Activated T-helper 2 cell treated with anti-CD3 and anti-CD28 coated beads, Interferon-gamma antibody, Interleukin-2, Interleukin-4, amounts not matched to agents 10 μg/mL and 5 μg/mL and 100 μg/mL, durations not matched to agents 14 hours and 24 hours and 36 hours (primary cell): ENCODE results near the gene WSB1. TPM values are rescaled to one million over a fixed set of nuclear protein-coding genes. Genes with fewer than 3 reads are reported as not detected.
"Not testable (repeated sequence)": the region's sequence is repeated elsewhere in the genome, so short reads cannot be mapped to it uniquely, and the experiment has no call there.

Experiments
- DNase-seq: peaks from one replicate; pipeline ENCODE4 v3.0.0; 2021; ENCODE audit warnings: low spot score
- H3K27ac Mint-ChIP-seq: one replicate; pipeline ENCODE4 v1.8.0; 2021; ENCODE audit warnings: mixed read lengths
- H3K27me3 Mint-ChIP-seq: one replicate; pipeline ENCODE4 v1.8.0; 2021; ENCODE audit warnings: low read depth, mixed read lengths
- H3K36me3 Mint-ChIP-seq: one replicate; pipeline ENCODE4 v1.8.0; 2021; ENCODE audit warnings: low read depth, mixed read lengths
- H3K4me1 Mint-ChIP-seq: one replicate; pipeline ENCODE4 v1.8.0; 2021; ENCODE audit warnings: low read depth, mixed read lengths
- H3K4me3 Mint-ChIP-seq: one replicate; pipeline ENCODE4 v1.8.0; 2021; ENCODE audit warnings: low read depth, mild to moderate bottlenecking, moderate library complexity, mixed read lengths
- H3K9me3 Mint-ChIP-seq: one replicate; pipeline ENCODE4 v1.8.0; 2021; ENCODE audit warnings: mixed read lengths
- intact Hi-C: fragments of 100-400 bp; cut with micrococcal nuclease; formaldehyde crosslinking; loops from one replicate; pipeline ENCODE4 v1.15.1; 2023
- total RNA-seq: library from RNA; stranded (reverse); gene quantifications from 2 replicates; pipeline ENCODE4 v1.2.3, GENCODE V29; 2022

WSB1 gene, protein sequence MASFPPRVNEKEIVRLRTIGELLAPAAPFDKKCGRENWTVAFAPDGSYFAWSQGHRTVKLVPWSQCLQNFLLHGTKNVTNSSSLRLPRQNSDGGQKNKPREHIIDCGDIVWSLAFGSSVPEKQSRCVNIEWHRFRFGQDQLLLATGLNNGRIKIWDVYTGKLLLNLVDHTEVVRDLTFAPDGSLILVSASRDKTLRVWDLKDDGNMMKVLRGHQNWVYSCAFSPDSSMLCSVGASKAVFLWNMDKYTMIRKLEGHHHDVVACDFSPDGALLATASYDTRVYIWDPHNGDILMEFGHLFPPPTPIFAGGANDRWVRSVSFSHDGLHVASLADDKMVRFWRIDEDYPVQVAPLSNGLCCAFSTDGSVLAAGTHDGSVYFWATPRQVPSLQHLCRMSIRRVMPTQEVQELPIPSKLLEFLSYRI
- total RNA-seq, result 165 and 170 TPM in 2 replicates

- intact Hi-C loops, result loop anchor here (1.0 to 5.0 kb wide), 2 partner anchors 178 to 250 kb away; no protein-coding TSS in a partner anchor
- H3K27me3 Mint-ChIP-seq, result no peaks in the 10 kb centered on the region
- peaks cover 29% of the 10 kb centered on the region for H3K4me1 Mint-ChIP-seq
- H3K9me3 Mint-ChIP-seq, result no peaks in the 10 kb centered on the region
- peak; percentile 89 for DNase-seq
- peak within 1 kb of the TSS; percentile 97 for H3K4me3 Mint-ChIP-seq
- peaks cover 28% of the 10 kb centered on the region for H3K36me3 Mint-ChIP-seq
- peak within 1 kb of the TSS; percentile 99 for H3K27ac Mint-ChIP-seq
Measured at GRCh38 chr17:27293898-27294688, at the start of gene WSB1. WSB1 (plus strand) TSS chr17:27294114; CDS start chr17:27294396, 282 bp downstream.

- no peak overlapping the region for H3K27ac Mint-ChIP-seq
- H3K36me3 Mint-ChIP-seq, result no peaks in the 10 kb centered on the region
- intact Hi-C loops, result no loop called here
- no peaks in the 10 kb centered on the region for H3K9me3 Mint-ChIP-seq
- DNase-seq, result no peak
- peaks cover 21% of the 10 kb centered on the region for H3K4me1 Mint-ChIP-seq
- peaks cover 20% of the 10 kb centered on the region for H3K27me3 Mint-ChIP-seq
- no peak overlapping the region for H3K4me3 Mint-ChIP-seq
Measured at GRCh38 chr17:27244491-27245223, 49.3 kb upstream of the WSB1 start.

GRCh38 chr17:27245230-27245696 lies 48.7 kb upstream of the WSB1 start:
- Mint-ChIP-seq H3K36me3 (no peaks in the 10 kb centered on the region), H3K4me3 (no peak overlapping the region), H3K27ac (no peak overlapping the region), H3K4me1 (peaks cover 16% of the 10 kb centered on the region), H3K9me3 (no peaks in the 10 kb centered on the region), H3K27me3 (peaks cover 22% of the 10 kb centered on the region)
- intact Hi-C loops, result no loop called here
- no peak for DNase-seq

DNA sequence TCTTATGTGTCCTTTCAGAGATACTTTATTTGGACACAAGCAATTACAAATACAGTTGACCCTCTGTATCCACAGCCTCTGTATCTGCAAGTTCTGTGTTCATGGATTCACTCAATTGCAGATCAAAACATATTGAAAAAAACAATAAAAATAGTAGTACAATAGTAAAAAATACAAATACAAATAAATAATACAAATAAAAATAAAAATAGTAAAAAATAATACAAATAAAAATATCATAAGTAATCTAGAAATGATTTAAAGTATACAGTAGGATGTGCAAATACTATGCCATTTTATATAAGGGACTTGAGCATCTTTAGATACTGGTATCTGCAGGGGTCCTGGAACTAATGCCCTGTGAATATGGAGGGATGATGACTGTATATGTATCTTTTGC lies 47.4 kb upstream of the WSB1 start:
- no peak for DNase-seq
- intact Hi-C loops, result no loop called here
- Mint-ChIP-seq H3K9me3 (no peaks in the 10 kb centered on the region), H3K27me3 (peaks cover 31% of the 10 kb centered on the region), H3K27ac (no peak overlapping the region), H3K4me3 (no peak overlapping the region), H3K36me3 (no peaks in the 10 kb centered on the region), H3K4me1 (peaks cover 7% of the 10 kb centered on the region)

- peaks cover 39% of the 10 kb centered on the region for H3K27me3 Mint-ChIP-seq
- H3K4me3 Mint-ChIP-seq, result no peak overlapping the region
- peaks cover 4% of the 10 kb centered on the region for H3K4me1 Mint-ChIP-seq
- no peak for DNase-seq
- no peaks in the 10 kb centered on the region for H3K36me3 Mint-ChIP-seq
- H3K27ac Mint-ChIP-seq, result no peak overlapping the region
- intact Hi-C loops, result no loop called here
- no peaks in the 10 kb centered on the region for H3K9me3 Mint-ChIP-seq
Measured at GRCh38 chr17:27247071-27247957, 46.6 kb upstream of the WSB1 start.

GRCh38 chr17:27247958-27248342 lies 46.0 kb upstream of the WSB1 start:
- no peak overlapping the region for H3K4me3 Mint-ChIP-seq
- DNase-seq, result no peak
- H3K27me3 Mint-ChIP-seq, result peaks cover 38% of the 10 kb centered on the region
- intact Hi-C loops, result no loop called here
- no peaks in the 10 kb centered on the region for H3K36me3 Mint-ChIP-seq
- H3K9me3 Mint-ChIP-seq, result no peaks in the 10 kb centered on the region
- no peak overlapping the region for H3K27ac Mint-ChIP-seq
- H3K4me1 Mint-ChIP-seq, result peaks cover 4% of the 10 kb centered on the region

DNA sequence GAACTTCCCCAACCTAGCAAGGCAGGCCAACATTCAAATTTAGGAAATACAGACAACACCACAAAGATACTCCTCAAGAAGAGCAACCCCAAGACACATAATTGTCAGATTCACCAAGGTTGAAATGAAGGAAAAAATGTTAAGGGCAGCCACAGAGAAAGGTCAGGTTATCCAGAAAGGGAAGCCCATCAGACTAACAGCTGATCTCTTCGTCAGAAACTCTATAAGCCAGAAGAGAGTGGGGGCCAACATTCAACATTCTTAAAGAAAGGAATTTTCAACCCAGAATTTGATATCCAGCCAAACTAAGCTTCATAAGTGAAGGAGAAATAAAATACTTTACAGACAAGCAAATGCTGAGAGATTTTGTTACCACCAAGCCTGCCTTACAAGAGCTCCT lies 43.1 kb upstream of the WSB1 start:
- DNase-seq, H3K4me3 Mint-ChIP-seq, H3K27ac Mint-ChIP-seq, H3K4me1 Mint-ChIP-seq, H3K9me3 Mint-ChIP-seq, intact Hi-C loops, H3K36me3 Mint-ChIP-seq: not testable (repeated sequence)
- H3K27me3 Mint-ChIP-seq, result peaks cover 29% of the 10 kb centered on the region

- DNase-seq, H3K4me3 Mint-ChIP-seq, intact Hi-C loops, H3K27ac Mint-ChIP-seq, H3K36me3 Mint-ChIP-seq, H3K4me1 Mint-ChIP-seq, H3K9me3 Mint-ChIP-seq: not testable (repeated sequence)
- peaks cover 24% of the 10 kb centered on the region for H3K27me3 Mint-ChIP-seq
Measured at GRCh38 chr17:27254802-27255201, 39.1 kb upstream of the WSB1 start.

GRCh38 chr17:27256225-27257030 lies 37.5 kb upstream of the WSB1 start:
- H3K4me1 Mint-ChIP-seq, result no peaks in the 10 kb centered on the region
- H3K27me3 Mint-ChIP-seq, result peaks cover 15% of the 10 kb centered on the region
- H3K9me3 Mint-ChIP-seq, result no peaks in the 10 kb centered on the region
- H3K36me3 Mint-ChIP-seq, result no peaks in the 10 kb centered on the region
- no peak overlapping the region for H3K4me3 Mint-ChIP-seq
- intact Hi-C loops, result no loop called here
- no peak for DNase-seq
- no peak overlapping the region for H3K27ac Mint-ChIP-seq

- Mint-ChIP-seq H3K27ac (no peak overlapping the region), H3K36me3 (no peaks in the 10 kb centered on the region), H3K9me3 (no peaks in the 10 kb centered on the region), H3K27me3 (peaks cover 14% of the 10 kb centered on the region), H3K4me1 (no peaks in the 10 kb centered on the region), H3K4me3 (no peak overlapping the region)
- DNase-seq, result no peak
- intact Hi-C loops, result no loop called here
Measured at GRCh38 chr17:27257031-27257357, 36.9 kb upstream of the WSB1 start.

DNA sequence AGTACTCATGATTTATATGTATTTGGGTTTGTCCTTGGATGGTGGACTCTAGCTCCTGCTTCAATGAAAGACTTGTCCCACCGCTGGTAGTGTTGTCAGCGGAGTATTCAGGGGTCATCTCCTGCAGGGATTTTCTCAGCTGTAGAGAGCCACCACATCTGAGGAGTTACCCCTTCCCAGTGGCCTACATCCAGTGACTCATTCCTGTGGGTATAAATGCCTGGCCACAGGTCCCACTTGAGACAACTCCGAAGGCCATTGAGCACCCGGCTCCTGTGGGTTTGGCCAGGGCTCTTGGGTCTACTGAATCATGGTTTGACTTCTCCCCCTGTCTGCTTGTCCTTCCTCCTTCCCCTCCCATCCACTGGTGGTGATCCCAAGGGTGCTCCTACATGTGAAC lies 34.6 kb upstream of the WSB1 start:
- intact Hi-C loops, result no loop called here
- Mint-ChIP-seq H3K27ac (no peak overlapping the region), H3K4me1 (no peaks in the 10 kb centered on the region), H3K4me3 (no peak overlapping the region), H3K27me3 (peaks cover 6% of the 10 kb centered on the region), H3K9me3 (no peaks in the 10 kb centered on the region), H3K36me3 (no peaks in the 10 kb centered on the region)
- DNase-seq, result no peak
